H1 (cell line): ENCODE data around the gene GRB7. TPM values are rescaled to one million over a fixed set of nuclear protein-coding genes. Genes with fewer than 3 reads are reported as not detected.

Experiments
- CHD7 ChIP-seq: fragments of 300-600 bp; sonication (generic); IDR thresholded peaks from 2 replicates; pipeline ENCODE4 v1.7.1; 2012; ENCODE audit warnings: low read length, moderate library complexity, mild to moderate bottlenecking, inconsistent platforms; ENCODE audit not compliant: insufficient replicate concordance
- CTBP2 ChIP-seq: IDR thresholded peaks from 2 replicates; pipeline ENCODE4 v1.7.0; 2011; ENCODE audit warnings: borderline replicate concordance, mild to moderate bottlenecking, moderate library complexity, mixed read lengths, low read length; ENCODE audit not compliant: insufficient read depth, insufficient read length
- FOSL1 ChIP-seq: IDR thresholded peaks from 2 replicates; pipeline ENCODE4 v1.6.1; 2011; ENCODE audit warnings: mild to moderate bottlenecking, low read depth, low read length, moderate library complexity; ENCODE audit not compliant: insufficient read depth
- HDAC2 ChIP-seq, 2 experiments: fragments of 300-600 bp in 1 of 2; sonication (generic) in 1 of 2; IDR thresholded peaks; 2 replicates each; pipeline ENCODE4 v1.6.1; 2011 to 2012; ENCODE audit warnings: low read depth in 2 of 2, low read length in 2 of 2, mild to moderate bottlenecking in 2 of 2, moderate library complexity in 2 of 2, borderline replicate concordance in 1 of 2, inconsistent platforms in 1 of 2
- RAD21 ChIP-seq, 2 experiments: IDR thresholded peaks in 1 of 2; conservative IDR thresholded peaks in 1 of 2; 2 replicates each; pipeline ENCODE4 v1.6.1; 2011; ENCODE audit warnings: low read depth in 2 of 2, low read length in 2 of 2, improper control_type of control experiment in 1 of 2, inconsistent platforms in 1 of 2, mild to moderate bottlenecking in 1 of 2, moderate library complexity in 1 of 2
- RFX5 ChIP-seq: IDR thresholded peaks from 2 replicates; pipeline ENCODE4 v1.6.1; 2011; ENCODE audit warnings: low read depth, low read length, improper control_type of control experiment, borderline replicate concordance
- RXRA ChIP-seq: IDR thresholded peaks from 2 replicates; pipeline ENCODE4 v1.6.1; 2011; ENCODE audit warnings: low read depth, mild to moderate bottlenecking, low read length, moderate library complexity; ENCODE audit not compliant: insufficient read depth
- SIN3A ChIP-seq, 2 experiments: IDR thresholded peaks in 1 of 2; conservative IDR thresholded peaks in 1 of 2; 2 replicates each; pipeline ENCODE4 v1.6.1; 2011 to 2012; ENCODE audit warnings: low read length in 2 of 2, improper control_type of control experiment in 1 of 2, low read depth in 1 of 2, mild to moderate bottlenecking in 1 of 2
- polyA plus RNA-seq, 7 experiments: library from polyadenylated mRNA; depleted of rRNA in 3 of 7; stranded (reverse) in 5 of 7; unstranded in 2 of 7; fragments of >200 nt in 5 of 7; fragments of 200-250 nt in 2 of 7; gene quantifications; 1 replicate in 5 of 7; 2 replicates in 1 of 7; 4 replicates in 1 of 7; pipeline versions ENCODE4 v1.2.1 to v1.2.3, GENCODE V29; 2011 to 2013; ENCODE audit warnings: missing spikeins in 2 of 7, mixed read lengths in 2 of 7
- total RNA-seq: library from RNA; stranded (reverse); fragmentation: NEBNext Ultra II Directional; extraction: Animal tissue kit (Norgen Biotek cat#: 25700); gene quantifications from 2 replicates; pipeline ENCODE4 v1.2.1, GENCODE V29; 2021

Gene GRB7
- total and polyA plus RNA-seq, 2 of the 8 experiments (the other 6 are each of a cell fraction or from before 2014, with no cell fraction given) = 32.2 to 41.5 TPM

DNA sequence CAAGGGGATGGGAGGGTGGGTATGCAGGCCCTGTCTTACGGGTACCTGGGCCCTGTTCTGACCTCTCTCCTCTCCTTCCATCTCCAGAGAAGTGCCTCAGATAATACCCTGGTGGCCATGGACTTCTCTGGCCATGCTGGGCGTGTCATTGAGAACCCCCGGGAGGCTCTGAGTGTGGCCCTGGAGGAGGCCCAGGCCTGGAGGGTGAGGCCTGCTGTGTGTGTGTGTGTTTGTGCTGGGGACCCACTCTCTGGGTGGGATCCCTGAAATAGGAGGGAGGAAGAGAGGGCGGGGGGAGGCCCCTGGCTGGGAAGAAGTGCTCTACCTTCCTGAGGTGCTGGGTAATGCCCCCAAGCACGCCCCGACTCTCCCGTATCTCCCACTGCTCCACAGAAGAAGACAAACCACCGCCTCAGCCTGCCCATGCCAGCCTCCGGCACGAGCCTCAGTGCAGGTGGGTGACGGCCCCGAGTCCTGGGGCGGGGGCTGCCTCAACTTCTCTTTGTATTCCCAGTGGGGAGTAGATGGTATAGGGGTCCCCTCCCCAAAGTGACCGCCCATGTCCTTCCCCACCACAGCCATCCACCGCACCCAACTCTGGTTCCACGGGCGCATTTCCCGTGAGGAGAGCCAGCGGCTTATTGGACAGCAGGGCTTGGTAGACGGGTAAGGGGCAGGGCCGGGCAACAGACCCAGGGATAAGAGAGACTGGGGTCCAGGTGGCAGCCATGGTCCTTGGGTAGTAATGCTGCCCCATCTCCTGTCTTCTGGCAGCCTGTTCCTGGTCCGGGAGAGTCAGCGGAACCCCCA is 7.8 kb downstream of the GRB7 start (continued):
- TF ChIP-seq RXRA (no peak), HDAC2 (IDR thresholded peaks at IDR 0.05; ENCODE audit: borderline replicate concordance in 1 of 2, low read depth in 2 of 2, low read length in 2 of 2) (no peak), FOSL1 (no peak), CHD7 (no peak), RAD21 (IDR thresholded peaks at IDR 0.05 in 1 of 2, conservative IDR thresholded peaks at IDR 0.05 in 1 of 2; ENCODE audit: low read depth in 2 of 2, low read length in 2 of 2) (no peak), CTBP2 (no peak), SIN3A (conservative IDR thresholded peaks at IDR 0.05 in 1 of 2, IDR thresholded peaks at IDR 0.05 in 1 of 2; ENCODE audit: low read depth in 1 of 2, low read length in 2 of 2) (no peak), RFX5 (no peak)
